ENCODE data around the gene CYP46A1.

The CYP46A1 gene

GRCh38 chr14:99663386-99664057, 20.6 kb upstream of the CYP46A1 start:
- Histone ChIP-seq H3K9me2 (ENCODE audit: low read depth, low read length) (no peaks in the 10 kb centered on the region), H3K79me2 (ENCODE audit: insufficient read depth, low read length) (no peaks in the 10 kb centered on the region), H3K36me3 (ENCODE audit: insufficient read depth, low read length) (no peaks in the 10 kb centered on the region), H4K20me1 (ENCODE audit: insufficient read depth, low read length) (no peaks in the 10 kb centered on the region), H3K4me2 (ENCODE audit: low read length) (no peak overlapping the region), H3K4me3 (ENCODE audit: low read depth, low read length, poor library complexity, severe bottlenecking) (no peak overlapping the region), H3K9me3 (ENCODE audit: low read length) (no peaks in the 10 kb centered on the region), H3K4me1 (ENCODE audit: insufficient read depth, low read length, severe bottlenecking) (no peaks in the 10 kb centered on the region), H3F3A (ENCODE audit: insufficient read depth, low read length) (no peaks in the 10 kb centered on the region), H3K27me3 (ENCODE audit: insufficient read depth, low read length) (no peaks in the 10 kb centered on the region), H3K9ac (ENCODE audit: low read length) (no peak overlapping the region), H2AFZ (ENCODE audit: low read length) (no peak overlapping the region), H3K27ac (ENCODE audit: low read depth, low read length, poor library complexity, severe bottlenecking) (no peak overlapping the region)
- TF ChIP-seq CTCF (IDR thresholded peaks at IDR 0.05; ENCODE audit: low read length) (no peak), EZH2 (IDR thresholded peaks at IDR 0.05; ENCODE audit: borderline replicate concordance, low read length) (no peak)

- H3K4me2 ChIP-seq (ENCODE audit: low read length): no peak overlapping the region
- no peaks in the 10 kb centered on the region for H3K79me2 ChIP-seq (ENCODE audit: insufficient read depth, low read length)
- H3F3A ChIP-seq (ENCODE audit: insufficient read depth, low read length): no peaks in the 10 kb centered on the region
- no peaks in the 10 kb centered on the region for H3K4me1 ChIP-seq (ENCODE audit: insufficient read depth, low read length, severe bottlenecking)
- H2AFZ ChIP-seq (ENCODE audit: low read length): no peak overlapping the region
- H3K9me2 ChIP-seq (ENCODE audit: low read depth, low read length): no peaks in the 10 kb centered on the region
- no peak overlapping the region for H3K27ac ChIP-seq (ENCODE audit: low read depth, low read length, poor library complexity, severe bottlenecking)
- no peak for TF ChIP-seq EZH2 (IDR thresholded peaks at IDR 0.05; ENCODE audit: borderline replicate concordance, low read length)
- no peak for TF ChIP-seq CTCF (IDR thresholded peaks at IDR 0.05; ENCODE audit: low read length)
- H3K9ac ChIP-seq (ENCODE audit: low read length): no peak overlapping the region
- H3K4me3 ChIP-seq (ENCODE audit: low read depth, low read length, poor library complexity, severe bottlenecking): no peak overlapping the region
- no peaks in the 10 kb centered on the region for H3K27me3 ChIP-seq (ENCODE audit: insufficient read depth, low read length)
- no peaks in the 10 kb centered on the region for H4K20me1 ChIP-seq (ENCODE audit: insufficient read depth, low read length)
- no peaks in the 10 kb centered on the region for H3K36me3 ChIP-seq (ENCODE audit: insufficient read depth, low read length)
- H3K9me3 ChIP-seq (ENCODE audit: low read length): no peaks in the 10 kb centered on the region
Measured at GRCh38 chr14:99664058-99664936, 19.8 kb upstream of the CYP46A1 start.

GRCh38 chr14:99664937-99665273, 19.2 kb upstream of the CYP46A1 start:
- no peak for TF ChIP-seq EZH2 (IDR thresholded peaks at IDR 0.05; ENCODE audit: borderline replicate concordance, low read length)
- no peak for TF ChIP-seq CTCF (IDR thresholded peaks at IDR 0.05; ENCODE audit: low read length)
- Histone ChIP-seq H3K4me1 (ENCODE audit: insufficient read depth, low read length, severe bottlenecking) (no peaks in the 10 kb centered on the region), H3K9me2 (ENCODE audit: low read depth, low read length) (no peaks in the 10 kb centered on the region), H3K9me3 (ENCODE audit: low read length) (no peaks in the 10 kb centered on the region), H3K27ac (ENCODE audit: low read depth, low read length, poor library complexity, severe bottlenecking) (no peak overlapping the region), H3F3A (ENCODE audit: insufficient read depth, low read length) (no peaks in the 10 kb centered on the region), H3K9ac (ENCODE audit: low read length) (no peak overlapping the region), H3K79me2 (ENCODE audit: insufficient read depth, low read length) (no peaks in the 10 kb centered on the region), H3K4me2 (ENCODE audit: low read length) (no peak overlapping the region), H4K20me1 (ENCODE audit: insufficient read depth, low read length) (no peaks in the 10 kb centered on the region), H3K27me3 (ENCODE audit: insufficient read depth, low read length) (no peaks in the 10 kb centered on the region; the same call in 1 of the 2 replicates), H3K4me3 (ENCODE audit: low read depth, low read length, poor library complexity, severe bottlenecking) (no peak overlapping the region), H2AFZ (ENCODE audit: low read length) (no peak overlapping the region), H3K36me3 (ENCODE audit: insufficient read depth, low read length) (no peaks in the 10 kb centered on the region)
